Thoracic aorta (tissue), 2 donors: ENCODE measurements around the gene CYP4B1. TPM values are rescaled to one million over a fixed set of nuclear protein-coding genes. Genes with fewer than 3 reads are reported as not detected.

Source experiments
- ATAC-seq: fragments of 150-250 bp; one replicate; pipeline ENCODE4 v1.8.0; 2017; ENCODE audit warnings: low read depth; ENCODE audit not compliant: insufficient number of reproducible peaks, low FRiP score
- DNase-seq: peaks from one replicate; pipeline ENCODE4 v3.0.0-alpha.2; 2020; ENCODE audit warnings: low spot score
- H3K27ac ChIP-seq, 2 donors: fragments of 200-600 bp; sonication (generic); 1 replicate in 1 of 2; 2 replicates in 1 of 2; pipeline ENCODE4 v1.5.1; 2016; ENCODE audit warnings: mild to moderate bottlenecking in 2 of 2, moderate library complexity in 2 of 2
- H3K27me3 ChIP-seq: fragments of 200-600 bp; sonication (generic); replicated peaks from 2 replicates; pipeline ENCODE4 v1.6.0; 2016; ENCODE audit warnings: mild to moderate bottlenecking; ENCODE audit not compliant: insufficient read depth
- H3K36me3 ChIP-seq: fragments of 200-600 bp; sonication (generic); one replicate; pipeline ENCODE4 v1.5.1; 2016
- H3K4me1 ChIP-seq, 2 donors: fragments of 200-600 bp; sonication (generic); 1 replicate in 1 of 2; 2 replicates in 1 of 2; pipeline versions ENCODE4 v1.5.1 to v1.6.0; 2016; ENCODE audit warnings: low read depth in 2 of 2, mild to moderate bottlenecking in 1 of 2; ENCODE audit not compliant: control insufficient read depth in 1 of 2
- H3K4me3 ChIP-seq: fragments of 200-600 bp; sonication (generic); 2 replicates; pipeline ENCODE4 v1.5.1; 2016; ENCODE audit warnings: mild to moderate bottlenecking
- H3K9me3 ChIP-seq: fragments of 200-600 bp; sonication (generic); 2 replicates; pipeline ENCODE4 v1.5.1; 2016
- CTCF ChIP-seq: fragments of 200-600 bp; sonication (generic); IDR thresholded peaks from one replicate; pipeline ENCODE4 v1.5.1; 2019; ENCODE audit warnings: antibody characterized with exemption
- total RNA-seq, 2 donors: library from RNA; depleted of rRNA; stranded (reverse); fragments of >200 nt; gene quantifications; one replicate each; pipeline versions ENCODE4 v1.1.0 to v1.2.3, GENCODE V29; 2016

CYP4B1 gene
- total RNA-seq, 2 donors from 2014 or later: 57.9 to 117 TPM

GRCh38 chr1:46817814-46818213 is 19.0 kb downstream of the CYP4B1 start:
- H3K9me3 ChIP-seq: no peaks in the 10 kb centered on the region
- no peaks in the 10 kb centered on the region for H3K36me3 ChIP-seq
- DNase-seq (no peak), ATAC-seq (no peak)
- H3K27ac ChIP-seq: no peak overlapping the region
- no peak for TF ChIP-seq CTCF
- H3K4me3 ChIP-seq: no peak overlapping the region
- H3K27me3 ChIP-seq: no peaks in the 10 kb centered on the region
- H3K4me1 ChIP-seq: no peaks in the 10 kb centered on the region

- Histone ChIP-seq H3K9me3 (no peaks in the 10 kb centered on the region), H3K36me3 (no peaks in the 10 kb centered on the region), H3K27me3 (no peaks in the 10 kb centered on the region), H3K4me3 (no peak overlapping the region), H3K4me1 (no peaks in the 10 kb centered on the region), H3K27ac (no peak overlapping the region)
- TF ChIP-seq CTCF: no peak
- ATAC-seq (no peak), DNase-seq (no peak)
Measured at GRCh38 chr1:46818591-46818990, 19.7 kb downstream of the CYP4B1 start.

GRCh38 chr1:46819335-46819734 is 20.5 kb downstream of the CYP4B1 start:
- Histone ChIP-seq H3K4me3 (no peak overlapping the region), H3K9me3 (no peaks in the 10 kb centered on the region), H3K36me3 (no peaks in the 10 kb centered on the region), H3K4me1 (no peaks in the 10 kb centered on the region), H3K27me3 (no peaks in the 10 kb centered on the region), H3K27ac (no peak overlapping the region)
- no peak for TF ChIP-seq CTCF
- DNase-seq (no peak), ATAC-seq (no peak)

GRCh38 chr1:46820076-46820475 is 21.2 kb downstream of the CYP4B1 start:
- no peak for DNase-seq
- Histone ChIP-seq H3K27ac (no peak overlapping the region), H3K9me3 (no peaks in the 10 kb centered on the region), H3K27me3 (no peaks in the 10 kb centered on the region), H3K4me1 (no peaks in the 10 kb centered on the region), H3K4me3 (no peak overlapping the region), H3K36me3 (no peaks in the 10 kb centered on the region)
- no peak for ATAC-seq
- no peak for TF ChIP-seq CTCF

GRCh38 chr1:46820560-46821060 is 21.8 kb downstream of the CYP4B1 start:
- H3K9me3 ChIP-seq: no peaks in the 10 kb centered on the region
- ATAC-seq (no peak), DNase-seq (no peak)
- no peak overlapping the region for H3K27ac ChIP-seq
- no peaks in the 10 kb centered on the region for H3K27me3 ChIP-seq
- H3K36me3 ChIP-seq: no peaks in the 10 kb centered on the region
- H3K4me3 ChIP-seq: no peak overlapping the region
- no peak for TF ChIP-seq CTCF
- H3K4me1 ChIP-seq: no peaks in the 10 kb centered on the region
